Choroid plexus epithelial cell (primary cell): ENCODE data around the gene RITA1.

Source experiments
- DNase-seq: peaks from one replicate; pipeline ENCODE4 v3.0.0-alpha.2; 2010; ENCODE audit warnings: low read depth
- H3K4me3 ChIP-seq: 2 replicates; pipeline ENCODE4 v1.5.1; 2011; ENCODE audit warnings: low read depth, mild to moderate bottlenecking, control low read depth, low read length, moderate library complexity
- TF ChIP-seq, protein P1 (sequence below): conservative IDR thresholded peaks from 2 replicates; pipeline ENCODE4 v1.5.1; 2011; ENCODE audit warnings: low read depth, mild to moderate bottlenecking, control low read depth, inconsistent platforms, low read length, moderate library complexity

The RITA1 gene

DNA sequence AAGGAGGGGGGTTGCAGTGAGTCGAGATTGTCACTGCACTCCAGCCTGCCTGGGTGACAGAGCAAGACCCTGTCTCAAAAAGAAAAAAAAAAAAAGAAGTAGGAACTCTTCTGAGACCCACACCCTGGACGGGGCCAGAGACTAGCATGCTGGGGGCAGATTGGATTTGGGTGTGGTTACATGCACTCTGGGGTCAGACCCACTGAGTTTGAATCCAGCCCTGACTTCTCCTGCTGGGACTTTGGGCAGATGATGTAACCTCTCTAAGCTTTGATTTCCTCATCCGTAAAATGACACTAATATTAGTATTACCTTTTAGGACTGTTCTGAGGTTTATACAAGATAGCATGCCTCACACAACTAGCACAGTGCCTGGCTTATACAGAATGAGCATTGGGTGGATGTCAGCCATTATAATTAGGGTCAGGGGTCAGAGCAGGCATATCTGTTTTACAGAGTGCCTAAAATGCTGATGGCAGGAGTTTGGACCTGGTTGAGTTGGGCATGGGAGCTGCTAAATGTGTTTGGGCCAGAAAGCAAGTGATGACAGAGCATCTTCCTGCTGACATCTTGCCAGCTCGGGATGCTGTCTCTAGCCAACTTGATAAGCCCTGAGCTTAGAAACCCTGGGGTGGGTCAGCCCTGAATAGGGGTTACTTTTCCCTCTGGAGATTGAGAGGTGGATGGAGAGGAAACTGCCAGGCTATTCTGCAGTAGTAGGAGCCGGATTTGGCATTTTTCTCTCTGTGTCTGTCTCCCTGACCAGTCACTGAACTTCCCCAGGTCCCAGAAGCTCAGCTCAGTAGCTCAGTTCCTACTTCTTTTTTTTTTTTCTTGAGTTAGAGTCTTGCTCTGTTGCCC, 51.2 kb downstream of the RITA1 start:
- TF ChIP-seq, protein P1, sequence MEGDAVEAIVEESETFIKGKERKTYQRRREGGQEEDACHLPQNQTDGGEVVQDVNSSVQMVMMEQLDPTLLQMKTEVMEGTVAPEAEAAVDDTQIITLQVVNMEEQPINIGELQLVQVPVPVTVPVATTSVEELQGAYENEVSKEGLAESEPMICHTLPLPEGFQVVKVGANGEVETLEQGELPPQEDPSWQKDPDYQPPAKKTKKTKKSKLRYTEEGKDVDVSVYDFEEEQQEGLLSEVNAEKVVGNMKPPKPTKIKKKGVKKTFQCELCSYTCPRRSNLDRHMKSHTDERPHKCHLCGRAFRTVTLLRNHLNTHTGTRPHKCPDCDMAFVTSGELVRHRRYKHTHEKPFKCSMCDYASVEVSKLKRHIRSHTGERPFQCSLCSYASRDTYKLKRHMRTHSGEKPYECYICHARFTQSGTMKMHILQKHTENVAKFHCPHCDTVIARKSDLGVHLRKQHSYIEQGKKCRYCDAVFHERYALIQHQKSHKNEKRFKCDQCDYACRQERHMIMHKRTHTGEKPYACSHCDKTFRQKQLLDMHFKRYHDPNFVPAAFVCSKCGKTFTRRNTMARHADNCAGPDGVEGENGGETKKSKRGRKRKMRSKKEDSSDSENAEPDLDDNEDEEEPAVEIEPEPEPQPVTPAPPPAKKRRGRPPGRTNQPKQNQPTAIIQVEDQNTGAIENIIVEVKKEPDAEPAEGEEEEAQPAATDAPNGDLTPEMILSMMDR: no peak
- no peak for DNase-seq
- H3K4me3 ChIP-seq: no peak overlapping the region

DNA sequence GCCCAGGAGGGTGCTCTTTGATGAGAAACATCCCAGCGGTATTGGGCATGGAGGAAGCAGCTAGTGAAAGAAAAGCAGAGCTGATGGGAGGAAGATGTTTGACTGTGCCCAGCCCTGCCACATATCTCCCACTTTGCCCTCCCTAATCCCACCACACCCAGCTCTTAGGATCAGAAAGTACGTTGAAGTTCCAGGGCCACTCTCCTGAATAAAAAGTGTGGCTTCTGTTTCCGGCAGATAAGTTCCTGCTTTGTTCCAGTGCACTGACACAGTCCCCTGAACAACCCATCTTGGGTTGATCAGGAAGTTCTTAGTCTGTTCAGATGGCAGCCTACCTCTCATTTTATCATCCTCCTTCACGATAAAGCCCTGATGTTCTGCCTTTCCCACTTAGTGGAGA, 52.2 kb downstream of the RITA1 start:
- no peak for DNase-seq
- TF ChIP-seq, protein P1: no peak

DNA sequence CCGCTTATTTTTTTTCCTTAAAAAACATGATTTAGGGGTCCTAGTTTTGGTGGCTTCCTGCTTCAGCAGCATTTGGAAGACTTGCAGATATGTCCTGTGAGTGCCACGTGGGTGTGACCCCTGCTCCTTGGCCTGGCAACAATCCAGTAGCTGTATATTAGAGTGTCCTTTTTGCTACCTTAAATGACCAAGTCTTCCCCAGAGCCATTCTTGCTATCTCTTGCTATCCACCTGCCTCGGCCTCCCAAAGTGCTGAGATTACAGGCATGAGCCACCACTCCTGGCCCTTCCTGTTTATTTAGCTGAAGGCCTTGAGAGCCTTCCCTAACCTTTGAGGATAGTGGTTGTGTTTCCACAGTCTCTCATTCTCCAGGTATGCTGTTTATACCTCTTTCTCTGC, 52.8 kb downstream of the RITA1 start:
- H3K4me3 ChIP-seq: no peak overlapping the region
- TF ChIP-seq, protein P1: no peak
- no peak for DNase-seq

More for the DNA sequence above, 52.2 kb downstream of the RITA1 start:
- no peak overlapping the region for H3K4me3 ChIP-seq

DNA sequence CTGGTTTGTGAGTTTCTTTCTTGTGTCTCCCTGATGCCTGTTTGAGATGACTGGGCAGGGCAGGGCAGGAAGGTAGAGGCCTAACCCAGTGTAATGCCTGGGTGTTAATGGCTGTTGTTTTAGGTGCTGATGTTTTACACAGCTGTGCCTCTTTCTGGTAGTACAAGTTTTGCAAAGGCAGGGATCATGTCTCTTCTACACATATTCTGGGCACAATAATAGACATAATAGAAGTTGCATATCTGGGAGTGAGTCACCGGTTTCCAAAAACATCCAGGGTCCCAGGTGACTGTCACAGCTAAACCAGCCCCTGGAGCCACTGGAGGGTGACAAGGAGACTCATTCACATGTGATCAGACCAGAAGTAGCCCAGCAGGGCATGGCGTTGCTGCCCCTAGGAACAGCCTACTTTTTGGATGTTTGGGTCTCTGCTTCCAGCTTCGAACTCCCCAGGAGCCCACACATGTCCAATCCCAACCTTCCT, 53.8 kb downstream of the RITA1 start:
- no peak for DNase-seq
- TF ChIP-seq, protein P1: no peak
- H3K4me3 ChIP-seq: no peak overlapping the region

DNA sequence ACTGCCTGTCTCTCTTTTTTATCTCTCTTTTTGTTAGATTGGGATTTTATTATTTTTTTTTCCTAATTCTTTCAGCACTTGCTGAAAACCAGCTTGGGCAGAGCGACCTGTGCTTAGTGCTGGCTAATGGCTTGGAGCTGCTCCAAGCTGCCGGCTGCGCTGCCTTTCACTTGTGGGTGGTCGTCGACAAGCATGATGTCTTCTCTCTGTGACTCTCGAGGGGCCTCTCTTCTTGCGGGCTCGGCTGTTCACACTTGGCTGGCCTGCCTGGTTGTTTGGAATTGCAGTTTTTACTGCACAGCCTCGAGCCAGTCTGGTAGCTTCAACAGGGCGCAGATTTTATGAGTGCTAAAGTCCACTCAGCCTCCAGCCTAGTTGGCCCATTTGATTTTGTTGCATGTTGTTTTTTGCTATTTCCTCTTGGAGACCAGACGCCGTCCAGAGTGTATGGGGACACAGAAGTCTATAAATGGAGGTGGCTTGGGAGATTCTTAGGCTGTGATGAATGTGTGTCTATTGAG, 54.4 kb downstream of the RITA1 start:
- no peak overlapping the region for H3K4me3 ChIP-seq
- TF ChIP-seq, protein P1: no peak
- DNase-seq: no peak

GRCh38 chr12:113240395-113240794, 54.9 kb downstream of the RITA1 start:
- DNase-seq: no peak
- no peak overlapping the region for H3K4me3 ChIP-seq
- TF ChIP-seq, protein P1: no peak
